ENCODE results near the gene IRX1.

DNA sequence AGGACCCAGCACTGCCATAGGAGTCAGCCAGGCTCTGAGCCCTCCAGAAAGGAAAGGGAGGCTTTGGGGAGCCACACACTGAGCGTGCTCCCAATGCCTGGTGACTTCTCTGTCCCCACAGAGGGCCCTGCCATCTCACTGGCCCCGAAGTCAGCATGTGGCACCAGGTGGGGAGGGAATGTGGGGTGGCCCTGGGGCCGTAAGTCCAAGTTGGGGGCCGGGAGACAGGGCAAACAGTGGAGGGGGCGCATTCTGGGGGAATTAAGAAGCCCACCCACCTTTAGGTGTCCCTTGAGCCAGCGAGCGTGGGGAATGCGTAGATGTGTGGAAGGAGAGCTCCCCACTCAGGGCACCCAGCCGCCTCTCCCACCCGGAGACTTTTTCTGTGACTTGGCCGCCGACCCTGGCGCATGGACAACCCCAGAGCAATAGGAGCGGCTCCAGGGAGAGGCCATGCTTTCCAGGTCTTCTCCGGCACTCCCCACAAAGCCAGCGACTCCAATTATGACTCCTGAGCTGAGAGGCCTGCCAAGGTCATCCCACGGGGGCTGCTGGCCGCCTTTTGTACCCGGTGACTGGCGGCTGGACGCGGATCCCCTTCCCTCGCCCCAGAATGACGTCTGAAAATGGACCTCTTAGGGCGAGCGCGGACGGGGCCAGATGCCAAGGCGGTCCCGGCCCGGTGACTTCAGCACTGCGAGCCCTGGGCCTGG lies 9.8 kb downstream of the IRX1 start:
- no peak for TF ChIP-seq POLR2A (IDR thresholded peaks at IDR 0.05; ENCODE audit: low read length)
- TF ChIP-seq GATA1 (IDR thresholded peaks at IDR 0.05; ENCODE audit: low read depth, low read length): no peak

Data from erythroblast (primary cell).